ENCODE results near the gene EARS2.
"Not testable (repeated sequence)": the region's sequence is repeated elsewhere in the genome, so short reads cannot be mapped to it uniquely, and the experiment has no call there.

EARS2 gene

DNA sequence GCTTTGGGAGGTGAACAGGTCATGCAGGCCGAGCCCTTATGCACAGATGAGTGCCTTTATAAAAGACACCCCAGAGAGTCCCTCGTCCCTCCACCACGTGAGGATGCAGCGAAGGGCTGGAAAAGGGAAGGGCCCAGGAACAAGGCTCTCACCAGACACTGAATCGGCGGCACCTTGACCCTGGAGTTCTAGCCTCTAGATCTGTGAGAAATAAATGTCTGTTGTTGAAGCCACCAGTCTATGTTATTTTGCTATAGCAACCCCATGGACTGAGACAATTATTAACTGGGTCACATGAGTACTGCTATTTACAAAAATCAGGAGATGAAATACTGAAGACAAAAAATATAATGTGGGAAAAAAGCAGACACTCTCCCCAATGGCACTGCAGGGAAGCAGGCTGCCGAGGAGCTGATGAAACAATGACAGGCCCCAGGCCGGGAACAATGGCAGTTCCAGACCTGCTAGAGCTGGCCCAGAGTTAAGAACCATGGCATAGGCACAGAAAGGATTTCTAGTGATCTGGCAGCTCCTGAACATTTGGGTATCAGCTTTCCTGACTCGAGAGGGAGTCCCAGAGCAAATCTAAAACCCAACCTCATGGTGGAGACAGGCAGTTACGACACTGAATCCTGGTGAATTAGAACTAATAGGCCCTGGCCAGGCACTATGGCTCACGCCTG, 29.0 kb downstream of the EARS2 start:
- DNase-seq (ENCODE audit: low read depth) = no peak

- no peak for DNase-seq (ENCODE audit: low read depth)
Observed at GRCh38 chr16:23524886-23525285, 32.3 kb downstream of the EARS2 start.

- DNase-seq (ENCODE audit: low read depth) = no peak
Observed at GRCh38 chr16:23523876-23524385, 33.2 kb downstream of the EARS2 start.

DNA sequence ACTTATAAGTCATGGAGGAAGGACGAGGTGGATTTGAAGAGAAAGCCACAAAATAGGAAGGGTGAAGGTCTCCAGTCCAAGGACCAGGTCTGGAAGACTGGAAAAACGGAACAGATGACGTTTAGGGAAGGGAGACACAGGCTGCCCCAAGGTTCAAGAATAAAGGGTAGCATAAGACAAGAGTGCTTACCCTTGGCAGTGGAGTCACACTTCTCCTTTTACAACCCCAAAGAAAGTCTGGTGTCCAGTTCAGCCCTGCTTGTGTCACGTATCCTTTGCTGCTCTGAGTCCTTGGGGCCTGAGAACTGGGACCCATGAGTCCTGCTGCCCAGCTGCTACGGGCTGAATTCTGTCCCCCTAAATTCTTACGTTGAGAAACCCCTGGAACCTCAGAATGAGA, 33.8 kb downstream of the EARS2 start:
- no peak for DNase-seq (ENCODE audit: low read depth)

DNA sequence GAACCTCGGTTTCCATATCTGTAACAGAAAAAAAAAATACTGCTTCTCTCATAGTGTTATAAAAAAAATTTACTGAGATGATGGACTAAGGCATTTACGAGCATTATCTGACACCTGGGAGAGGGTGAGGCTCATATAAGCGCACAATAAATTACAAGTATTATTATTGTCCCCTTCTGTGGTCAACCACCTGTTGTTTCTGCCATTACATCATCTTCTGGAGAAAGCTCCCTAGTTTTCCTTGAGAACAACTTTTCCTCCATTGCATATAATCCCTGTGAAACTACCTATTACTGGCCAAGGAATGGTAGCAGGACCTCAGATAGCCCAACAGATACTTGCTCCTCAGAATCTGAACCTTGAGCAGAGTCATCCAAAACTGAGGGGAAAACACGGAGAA, 35.2 kb downstream of the EARS2 start:
- DNase-seq (ENCODE audit: low read depth) = no peak

GRCh38 chr16:23521037-23521743, 36.0 kb downstream of the EARS2 start:
- no peak for DNase-seq (ENCODE audit: low read depth)

GRCh38 chr16:23520500-23520899, 36.6 kb downstream of the EARS2 start:
- DNase-seq (ENCODE audit: low read depth) = no peak

GRCh38 chr16:23519282-23519681, 37.9 kb downstream of the EARS2 start:
- DNase-seq (ENCODE audit: low read depth) = no peak

- DNase-seq (ENCODE audit: low read depth) = no peak
Observed at GRCh38 chr16:23518435-23518891, 38.7 kb downstream of the EARS2 start.

DNA sequence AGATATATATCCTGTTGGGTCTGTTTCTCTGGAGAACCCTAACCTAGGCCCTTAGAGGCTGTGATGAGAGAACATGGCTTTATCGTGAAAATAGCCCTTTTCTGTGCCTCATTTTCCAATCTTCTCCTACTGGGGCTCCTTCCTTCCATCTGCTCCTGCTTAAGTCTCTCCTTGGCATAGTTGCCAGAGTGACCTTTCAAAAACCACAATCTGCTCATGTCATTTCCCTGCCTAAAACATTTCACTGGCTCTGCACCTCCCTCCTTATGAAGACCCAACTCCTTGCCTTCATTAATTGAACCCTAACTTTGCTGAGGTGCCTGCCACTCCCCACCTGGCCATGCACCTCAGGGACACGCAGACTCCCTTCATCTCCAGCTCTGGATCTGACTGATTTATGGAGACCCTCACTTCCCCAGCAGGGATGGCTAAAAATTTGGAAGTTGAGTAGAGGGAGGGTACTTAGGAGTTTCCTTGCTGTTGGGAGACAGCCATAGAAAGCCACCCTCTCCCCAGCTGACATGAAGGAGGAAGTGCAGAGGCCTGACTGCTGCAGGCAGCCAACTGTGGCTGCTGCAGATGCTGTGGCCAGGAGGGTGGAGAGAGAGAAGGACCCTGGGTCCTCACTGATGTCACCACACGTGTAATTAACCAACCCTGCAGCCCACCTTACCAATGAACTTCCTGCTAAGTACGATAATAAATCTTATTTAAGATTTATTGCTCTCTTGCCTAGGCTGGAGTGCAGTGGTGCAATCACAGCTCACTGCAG, 40.6 kb downstream of the EARS2 start:
- no peak for DNase-seq (ENCODE audit: low read depth)

GRCh38 chr16:23515881-23516280, 41.3 kb downstream of the EARS2 start:
- no peak for DNase-seq (ENCODE audit: low read depth)

GRCh38 chr16:23514381-23515152, 42.6 kb downstream of the EARS2 start:
- no peak for DNase-seq (ENCODE audit: low read depth)

DNA sequence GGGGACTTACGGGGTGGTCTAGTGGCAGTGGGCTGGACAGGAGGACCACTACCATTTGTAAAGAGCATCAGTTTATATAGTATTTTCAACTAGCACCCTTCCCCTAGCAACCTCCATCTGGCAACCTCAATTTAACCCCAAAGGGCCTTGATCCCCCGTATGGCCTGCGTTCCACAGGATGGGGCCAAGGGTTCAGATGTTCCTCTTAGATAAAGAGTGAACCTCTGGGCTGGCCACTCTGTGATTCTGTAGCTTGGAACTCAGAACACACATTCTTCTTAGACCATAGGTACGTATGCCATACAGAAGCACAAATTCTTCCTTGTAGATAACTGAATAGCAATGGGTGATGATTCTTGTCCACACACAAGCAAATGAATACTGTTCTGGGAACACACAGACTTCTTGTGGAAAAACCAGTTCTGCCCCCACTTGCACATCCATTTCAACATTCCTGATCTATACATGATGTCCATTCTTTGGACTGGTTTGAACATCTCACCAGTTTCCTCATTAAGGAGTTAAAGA, 44.9 kb downstream of the EARS2 start:
- DNase-seq (ENCODE audit: low read depth) = no peak

DNA sequence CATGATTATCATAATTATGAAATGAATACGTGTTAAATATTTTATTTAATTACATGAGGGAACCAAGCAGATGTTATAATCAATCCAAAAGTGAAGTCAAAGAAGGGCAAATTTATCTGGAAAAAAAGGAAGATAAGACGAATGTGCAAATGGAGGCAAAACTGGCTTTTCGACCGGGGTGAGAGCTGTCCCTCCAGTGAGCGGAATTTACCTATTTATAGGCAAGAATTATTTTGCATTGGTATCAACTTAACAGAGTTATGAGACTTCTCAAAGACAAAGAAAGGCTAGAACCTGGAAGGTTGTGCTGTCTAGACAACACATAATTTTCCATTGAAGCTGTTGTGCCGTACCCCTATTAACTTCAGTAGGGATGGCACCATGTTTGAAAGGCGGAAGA, 45.4 kb downstream of the EARS2 start:
- DNase-seq (ENCODE audit: low read depth) = no peak

DNA sequence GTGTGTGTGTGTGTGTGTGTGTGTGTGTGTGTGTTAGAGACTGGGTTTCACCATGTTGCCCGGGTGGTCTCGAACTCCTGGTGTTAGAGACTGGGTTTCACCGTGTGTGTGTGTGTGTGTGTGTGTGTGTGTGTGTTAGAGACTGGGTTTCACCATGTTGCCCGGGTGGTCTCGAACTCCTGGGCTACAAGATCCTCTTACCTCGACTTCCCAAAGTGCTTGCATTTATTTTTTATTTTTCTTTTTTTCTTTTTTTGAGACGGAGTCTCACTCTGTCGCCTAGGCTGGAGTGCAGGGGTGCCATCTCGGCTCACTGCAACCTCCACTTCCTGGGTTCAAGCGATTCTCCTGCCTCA, 46.3 kb downstream of the EARS2 start:
- not testable (repeated sequence) for DNase-seq (ENCODE audit: low read depth)

- DNase-seq (ENCODE audit: low read depth) = peak; percentile 76
Observed at GRCh38 chr16:23510164-23510914, 46.8 kb downstream of the EARS2 start, which contains the start of gene GGA2. Gene GGA2 (minus strand): TSS chr16:23510494. CDS start chr16:23510411, 83 bp downstream.

DNA sequence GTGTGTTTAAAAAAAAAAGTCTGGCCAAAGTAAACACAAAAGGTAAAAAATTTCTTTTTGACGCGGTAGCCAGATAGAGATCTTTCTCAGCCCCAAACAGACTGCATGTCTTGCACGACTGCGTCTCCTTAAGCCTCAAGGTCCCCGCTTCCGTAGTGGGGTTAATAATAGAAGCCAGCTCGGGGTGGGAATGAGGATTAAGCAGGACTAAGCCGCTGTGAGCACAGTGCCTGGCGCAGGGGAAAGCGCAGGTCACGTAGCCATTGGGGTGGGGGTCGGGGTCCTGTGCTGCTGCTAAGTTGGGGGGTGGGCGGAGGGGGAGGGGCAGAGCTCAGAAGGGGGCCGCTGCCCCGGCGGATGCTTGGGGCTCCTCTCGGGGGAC, 47.4 kb downstream of the EARS2 start:
- DNase-seq (ENCODE audit: low read depth) = no peak

DNA sequence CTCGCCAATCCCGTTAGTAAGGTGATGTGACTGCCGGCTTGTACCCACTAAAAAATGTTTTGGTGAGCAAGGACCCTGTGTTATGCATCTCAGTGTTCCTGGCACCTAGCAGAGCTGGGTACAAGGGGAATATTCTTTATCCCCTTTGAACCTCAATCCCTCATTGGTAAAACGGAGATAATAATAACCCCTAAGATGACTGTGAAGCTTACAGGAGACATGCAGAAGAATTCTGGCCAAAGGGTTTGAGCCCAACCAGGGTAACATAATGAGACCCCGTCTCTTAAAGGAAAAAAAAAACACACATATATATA, 47.8 kb downstream of the EARS2 start:
- DNase-seq (ENCODE audit: low read depth) = no peak

- DNase-seq (ENCODE audit: low read depth) = no peak
Observed at GRCh38 chr16:23508589-23509440, 48.3 kb downstream of the EARS2 start.

DNA sequence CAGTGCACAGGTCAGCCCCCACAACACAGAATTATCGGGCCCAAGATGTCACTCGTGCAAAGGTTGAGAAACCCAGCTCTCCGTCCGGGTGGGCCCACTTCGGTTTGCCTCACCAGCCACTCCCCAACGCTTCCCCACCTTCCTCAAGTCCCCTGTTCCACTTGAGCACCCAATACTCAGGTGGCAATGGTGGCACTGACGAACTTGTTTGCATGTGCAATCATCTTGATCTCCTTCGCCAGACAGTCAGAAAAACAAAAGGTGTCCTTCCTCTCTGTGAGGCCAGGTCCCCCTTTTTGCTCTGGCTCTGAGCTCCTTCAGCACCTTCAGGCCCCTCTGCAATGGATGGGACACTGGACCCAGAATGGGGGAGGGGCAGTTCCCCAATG, 50.5 kb downstream of the EARS2 start:
- no peak for DNase-seq (ENCODE audit: low read depth)
